Measurements from ENCODE around the gene DDX39A.

The DDX39A gene

DNA sequence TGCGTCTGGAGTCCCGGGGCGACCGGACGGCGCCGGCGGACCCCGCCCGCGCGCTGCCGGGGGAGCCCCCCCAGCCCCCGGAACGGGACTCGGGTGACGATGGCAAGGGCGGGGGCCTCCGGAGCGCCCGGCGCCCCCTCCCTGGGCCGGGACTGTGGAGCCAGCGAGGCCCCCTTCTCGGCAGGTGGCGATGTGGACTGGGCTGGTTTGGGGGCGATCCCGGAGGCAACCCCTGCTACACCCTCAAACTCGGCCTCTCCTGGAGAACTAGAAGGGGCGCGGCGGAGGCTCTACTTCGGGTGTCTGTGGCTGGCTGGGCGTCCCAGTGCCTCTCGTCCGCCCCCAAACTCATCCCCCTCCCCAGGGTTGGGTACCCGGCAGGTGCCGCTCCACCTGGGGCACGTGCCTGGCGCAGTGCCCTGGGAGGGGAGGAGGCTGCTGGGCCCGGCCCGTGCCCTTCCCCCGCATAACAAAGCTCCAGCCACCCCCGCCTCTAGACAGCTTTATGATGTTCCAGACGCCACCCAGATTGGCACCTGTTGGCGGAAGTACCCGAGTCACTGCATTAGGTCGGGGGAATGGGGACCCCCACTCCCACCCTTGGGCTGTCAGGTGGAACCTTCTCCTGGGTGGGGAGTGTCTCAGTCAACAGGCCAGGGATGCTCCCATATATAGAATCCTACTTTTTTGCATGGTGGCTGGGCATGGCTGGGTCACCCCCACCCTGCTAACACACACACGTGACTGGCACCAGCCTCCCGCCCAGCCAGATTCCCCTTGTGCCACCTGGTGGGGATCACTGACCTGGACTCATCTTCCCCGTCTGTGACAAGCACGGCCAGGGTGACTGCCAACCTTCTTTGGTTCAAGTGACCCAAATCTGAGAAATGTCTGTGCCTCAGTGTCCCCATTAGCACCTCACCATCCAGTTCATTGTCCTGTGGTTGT lies 14.7 kb upstream of the DDX39A start:
- FAIRE-seq = no peak

DNA sequence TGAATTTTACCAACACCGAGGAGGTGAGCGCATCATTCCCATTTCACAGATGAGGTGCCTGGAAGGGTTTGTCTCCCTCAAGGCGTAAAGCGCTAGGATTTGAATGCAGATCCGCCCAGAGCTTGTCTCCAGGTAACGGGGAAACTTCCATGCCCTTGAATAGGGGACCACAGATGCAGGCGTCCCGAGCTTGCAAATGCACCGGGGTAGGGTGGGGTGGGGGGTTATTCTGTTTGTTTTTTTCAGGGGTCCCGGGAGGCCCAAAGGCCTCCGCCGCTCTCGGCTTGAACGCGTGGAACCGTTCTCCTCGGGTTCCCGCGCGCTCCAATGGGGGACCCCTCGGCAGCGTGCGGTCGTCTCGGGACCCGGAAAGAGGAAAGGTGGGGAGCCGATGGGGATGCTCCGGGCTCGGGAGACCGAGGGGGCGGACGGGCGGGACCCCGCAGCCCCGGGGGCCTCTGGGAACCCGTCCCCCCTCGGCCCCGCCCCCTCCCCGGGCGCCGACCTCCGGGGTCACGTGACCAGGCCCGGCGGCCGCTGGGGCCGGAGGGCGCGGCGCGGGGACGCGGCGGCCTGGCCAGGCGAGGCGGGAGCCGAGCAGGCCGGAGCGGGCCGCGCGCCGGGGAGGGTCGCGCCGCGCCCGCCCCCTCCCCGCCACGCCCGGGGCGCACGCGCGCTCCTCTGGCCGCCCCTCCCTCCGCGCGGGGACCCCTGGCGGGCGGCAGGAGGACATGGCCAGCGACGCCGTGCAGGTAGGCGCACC lies 13.8 kb upstream of the DDX39A start, which contains the start of gene PKN1:
PKN1 (plus strand) TSS at position 516 of the 763 bp plus-strand sequence; CDS start at position 732, 216 bp downstream.
- no peak for FAIRE-seq

- no peak for FAIRE-seq
Observed at GRCh38 chr19:14430712-14431111, 11.6 kb upstream of the DDX39A start.

GRCh38 chr19:14428882-14429416 lies 9.8 kb upstream of the DDX39A start:
- no peak for FAIRE-seq

- no peak for FAIRE-seq
Observed at GRCh38 chr19:14427461-14427860, 8.3 kb upstream of the DDX39A start.

GRCh38 chr19:14425696-14426138 lies 6.6 kb upstream of the DDX39A start:
- FAIRE-seq = no peak

GRCh38 chr19:14418856-14419105 lies 360 bp downstream of the DDX39A start:
- no peak for FAIRE-seq

GRCh38 chr19:14416817-14417231 lies 2.3 kb downstream of the DDX39A start:
- FAIRE-seq = no peak

DNA sequence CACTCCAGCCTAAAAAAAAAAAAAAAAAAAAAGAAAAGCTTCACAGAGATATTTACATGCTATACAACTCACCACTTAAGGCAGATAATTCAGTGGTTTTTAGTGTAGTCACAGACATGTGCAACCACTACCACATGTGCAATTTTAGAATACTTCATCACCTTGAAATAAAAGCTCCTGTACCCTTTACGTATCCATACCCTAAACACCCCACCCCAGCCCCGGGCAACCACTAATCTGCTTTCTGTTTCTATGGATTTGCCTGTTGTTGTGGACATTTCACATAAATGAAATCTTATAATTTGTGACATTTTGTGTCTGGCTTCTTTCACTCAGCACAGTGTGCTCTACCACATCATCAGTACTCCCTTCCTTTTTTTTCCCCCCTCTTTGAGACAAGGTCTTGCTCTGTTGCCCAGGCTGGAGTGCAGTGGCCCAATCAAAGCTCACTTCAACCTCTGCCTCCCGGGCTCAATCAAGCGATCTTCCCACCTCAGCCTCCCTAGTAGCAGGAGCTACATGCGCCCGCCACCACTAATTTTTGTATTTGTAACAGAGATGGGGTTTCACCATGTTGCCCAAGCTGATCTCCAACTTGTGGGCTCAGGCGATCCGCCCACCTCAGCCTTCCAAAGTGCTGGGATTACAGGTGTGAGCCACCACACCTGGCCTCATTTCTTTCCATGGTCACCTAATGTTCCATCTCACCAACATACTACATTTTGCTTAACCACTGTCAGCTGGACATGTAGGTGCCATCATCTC lies 4.0 kb downstream of the DDX39A start:
- FAIRE-seq = no peak

- no peak for FAIRE-seq
Observed at GRCh38 chr19:14413693-14414181, 5.4 kb downstream of the DDX39A start.

- no peak for FAIRE-seq
Observed at GRCh38 chr19:14412996-14413692, 6.0 kb downstream of the DDX39A start.

DNA sequence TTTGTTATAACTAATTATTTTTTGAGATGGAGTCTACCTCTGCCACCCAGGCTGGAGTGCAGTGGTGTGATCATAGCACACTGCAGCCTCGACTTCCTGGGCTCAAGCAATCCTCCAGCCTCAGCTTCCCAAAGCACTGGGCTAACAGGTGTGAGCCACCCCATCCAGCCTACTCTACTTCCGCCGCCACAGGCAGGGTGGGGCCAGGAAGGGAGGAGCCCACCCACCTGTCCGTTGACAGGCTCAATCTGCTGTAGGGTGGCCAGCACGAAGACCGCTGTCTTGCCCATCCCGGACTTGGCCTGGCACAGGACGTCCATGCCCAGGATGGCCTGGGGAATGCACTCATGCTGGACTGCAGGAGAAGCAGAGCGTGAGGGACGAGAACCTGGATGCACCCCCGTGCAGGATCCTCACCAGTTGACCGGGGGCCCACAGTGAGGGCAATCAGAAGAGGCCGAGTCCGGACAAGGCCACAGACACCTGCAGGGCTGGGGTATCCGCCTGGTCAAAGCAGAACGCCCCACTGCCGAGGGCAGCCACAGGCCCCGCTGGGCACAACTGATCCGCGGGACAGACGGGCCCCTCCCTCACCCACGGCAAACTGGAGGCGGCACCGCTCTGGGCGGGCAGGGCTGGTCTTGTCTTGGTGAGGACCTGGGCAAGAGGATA lies 6.7 kb downstream of the DDX39A start:
- no peak for FAIRE-seq

DNA sequence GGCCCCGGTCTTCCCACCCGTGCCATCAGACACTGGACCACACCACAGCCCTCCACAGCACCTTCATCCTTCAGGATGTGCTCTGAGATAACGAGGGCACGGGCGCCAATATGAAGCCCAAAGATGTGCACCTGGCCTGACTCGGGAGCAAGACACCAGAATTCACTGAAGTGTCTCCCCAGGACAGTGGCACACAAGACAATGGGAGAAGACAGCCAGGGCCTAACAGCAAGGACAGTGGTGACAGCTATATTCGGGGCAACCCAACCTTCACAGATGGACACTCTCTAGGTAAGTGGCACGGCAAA lies 7.2 kb downstream of the DDX39A start:
- FAIRE-seq = no peak

DNA sequence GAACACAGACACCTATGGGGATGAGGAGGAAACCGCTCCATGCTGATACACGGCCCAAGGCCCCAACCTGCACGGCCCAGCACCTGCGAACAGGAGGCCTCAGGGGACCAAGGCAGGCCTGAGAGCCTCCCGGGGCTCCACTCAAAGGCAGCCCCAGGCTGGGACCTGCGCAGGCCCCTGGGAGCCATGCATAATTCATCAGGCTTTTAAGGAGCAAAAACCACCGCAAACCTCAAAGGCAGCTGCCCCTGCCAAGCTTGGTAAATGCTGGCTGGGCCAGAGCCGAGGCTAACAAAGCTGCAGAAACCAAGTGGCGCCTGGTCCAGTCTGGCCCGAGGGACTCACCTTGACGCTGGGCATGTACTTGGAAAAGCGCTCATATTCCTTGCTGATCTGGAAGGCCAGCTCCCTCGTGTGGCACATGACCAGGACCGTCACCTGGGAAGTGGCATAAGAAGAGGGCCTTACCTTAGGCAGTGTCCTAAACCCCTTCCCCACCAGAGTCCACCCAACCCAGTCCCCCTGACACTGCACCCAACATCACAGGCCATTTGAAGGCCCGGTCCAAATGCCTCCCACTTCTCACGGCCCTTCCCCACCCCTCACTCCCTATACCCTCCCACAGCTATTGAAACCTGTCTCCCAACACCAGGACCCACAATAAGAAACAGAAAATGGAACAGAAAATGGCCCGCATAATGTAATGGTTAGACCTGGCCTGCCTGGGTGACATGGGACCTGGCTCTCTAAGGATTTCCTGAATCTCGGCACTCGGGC lies 7.8 kb downstream of the DDX39A start:
- FAIRE-seq = no peak

GRCh38 chr19:14410091-14411051 lies 8.8 kb downstream of the DDX39A start:
- FAIRE-seq = no peak

DNA sequence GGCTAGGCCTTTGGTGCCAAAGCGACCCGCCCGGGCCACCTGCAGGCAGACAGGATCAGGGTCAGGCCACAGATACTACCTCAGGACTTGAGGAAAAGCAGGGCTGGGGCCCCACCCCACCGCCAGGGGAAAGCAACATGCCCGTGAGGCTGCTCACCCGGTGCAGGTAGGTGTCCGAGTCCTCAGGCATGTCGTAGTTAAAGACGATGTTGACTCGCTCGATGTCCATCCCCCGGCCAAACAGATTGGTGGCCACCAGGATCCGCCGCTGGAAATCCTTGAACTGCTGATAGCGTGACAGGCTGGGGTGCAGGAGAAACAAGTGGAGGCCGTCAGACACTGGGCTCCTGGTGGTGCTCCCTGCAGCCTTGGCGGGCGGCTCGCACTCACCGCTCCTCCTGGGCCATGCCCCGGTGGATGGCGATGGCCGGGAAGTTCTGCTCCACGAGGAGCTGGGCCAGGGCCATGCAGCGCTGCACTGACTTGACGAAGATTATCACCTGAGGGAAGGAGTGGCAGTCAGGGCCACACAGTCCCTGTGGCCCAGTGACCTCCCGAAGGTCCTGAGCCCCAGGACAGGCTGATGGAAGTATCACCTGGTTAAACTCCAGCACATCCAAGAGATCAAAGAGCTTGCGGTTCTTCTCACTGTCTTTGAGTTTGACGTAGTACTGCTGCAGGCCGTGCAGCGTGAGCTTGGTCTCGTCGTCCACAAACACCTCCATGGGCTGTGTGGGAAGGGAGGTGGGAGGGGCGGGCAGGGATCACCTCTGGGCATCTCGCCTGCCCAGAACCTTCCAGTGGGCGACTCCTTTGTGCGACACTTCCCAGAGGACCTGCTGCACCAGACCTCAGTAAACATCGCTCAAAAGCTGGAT lies 9.8 kb downstream of the DDX39A start:
- no peak for FAIRE-seq

DNA sequence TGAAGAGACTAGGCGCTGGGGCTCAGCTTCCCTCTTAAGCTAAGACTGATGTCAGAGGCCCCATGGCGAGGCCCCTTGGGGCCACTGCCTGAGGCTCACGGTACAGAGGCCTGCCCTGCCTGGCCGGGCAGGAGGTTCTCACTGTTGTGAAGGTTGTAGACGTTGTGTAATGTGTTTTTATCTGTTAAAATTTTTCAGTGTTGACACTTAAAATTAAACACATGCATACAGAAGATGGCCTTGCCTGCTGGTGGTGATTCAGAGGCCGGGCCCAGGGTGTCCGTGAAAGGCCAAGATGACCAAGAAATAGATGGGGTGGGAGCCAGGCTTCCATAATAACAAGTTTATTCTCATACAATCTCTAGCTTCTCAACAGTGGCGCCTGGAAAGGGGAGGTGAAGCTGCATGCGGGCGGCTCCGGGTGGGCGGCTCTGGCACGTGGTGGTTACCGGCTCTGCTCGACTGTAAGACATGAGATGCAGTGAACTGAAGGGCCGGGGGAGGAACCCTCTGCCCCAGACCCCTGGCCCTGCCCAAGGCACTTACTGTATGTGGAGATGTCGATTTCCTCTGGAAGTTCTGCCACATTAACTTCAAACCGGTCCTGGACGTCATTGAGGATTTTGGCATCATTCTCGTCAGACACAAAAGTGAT lies 10.5 kb downstream of the DDX39A start:
- no peak for FAIRE-seq

Measured in G401.6 (cell line).